Measurements from ENCODE around the gene SH3RF1. TPM values are rescaled to one million over a fixed set of nuclear protein-coding genes. Genes with fewer than 3 reads are reported as not detected.

SH3RF1 gene
- total and polyA plus RNA-seq, 2 of the 8 experiments (the other 6 are each of a cell fraction or from before 2014, with no cell fraction given): 6.9 to 15.1 TPM

- Histone ChIP-seq H2BK15ac (ENCODE audit: low read length) (no peak overlapping the region), H3K36me3 (ENCODE audit: control insufficient read depth in 2 of 4, insufficient read depth in 4 of 4, low read length in 3 of 4) (no peaks in the 10 kb centered on the region; a peak in 1 of 8 replicates), H3K9me3 (ENCODE audit: insufficient read depth in 2 of 2, low read depth in 1 of 2, low read length in 1 of 2) (no peaks in the 10 kb centered on the region), H2AFZ (ENCODE audit: low read length) (no peak overlapping the region), H3K18ac (ENCODE audit: extremely low read depth, low read length) (no peak overlapping the region), H2BK5ac (ENCODE audit: low read depth, low read length) (no peak overlapping the region), H2BK12ac (ENCODE audit: low read depth, low read length) (no peak overlapping the region), H3K56ac (replicated peaks; ENCODE audit: insufficient read length, low read depth, low read length) (no peak overlapping the region), H4K8ac (ENCODE audit: extremely low read depth, insufficient read depth, low read length) (no peak overlapping the region), H3K27ac (ENCODE audit: low read depth, low read length) (no peak overlapping the region), H4K5ac (ENCODE audit: insufficient read length, low read depth, low read length) (no peak overlapping the region), H3K27me3 (replicated peaks in 1 of 4; ENCODE audit: control insufficient read depth in 3 of 4, extremely low read depth in 1 of 4, insufficient read depth in 3 of 4, low read length in 3 of 4) (no peaks in the 10 kb centered on the region), H2AK5ac (ENCODE audit: low read depth, low read length) (no peak overlapping the region), H3K23ac (ENCODE audit: insufficient read length) (no peak overlapping the region), H2BK120ac (replicated peaks; ENCODE audit: low read depth, low read length) (no peak overlapping the region), H3K14ac (ENCODE audit: insufficient read length) (no peak overlapping the region), H3K4me1 (replicated peaks in 1 of 4; ENCODE audit: control insufficient read depth in 3 of 4, insufficient read depth in 4 of 4, low read length in 3 of 4) (peaks cover 0 to 5% (median 3%) of the 10 kb centered on the region in 4 experiments; a peak in 3 of 7 replicates), H4K20me1 (replicated peaks in 1 of 2; ENCODE audit: control insufficient read depth in 1 of 2, insufficient read depth in 2 of 2, low read length in 2 of 2) (no peaks in the 10 kb centered on the region), H3K4me2 (ENCODE audit: insufficient read depth in 1 of 2, low read depth in 2 of 2, low read length in 2 of 2) (no peak overlapping the region), H3K79me2 (ENCODE audit: control insufficient read depth in 1 of 2, insufficient read depth in 2 of 2, low read length in 2 of 2) (no peaks in the 10 kb centered on the region), H4K91ac (replicated peaks; ENCODE audit: insufficient read length, low read length) (no peak overlapping the region), H3K4ac (replicated peaks; ENCODE audit: insufficient read length, low read depth, low read length) (no peak overlapping the region), H3K79me1 (ENCODE audit: low read depth, low read length) (no peaks in the 10 kb centered on the region; the same call in 1 of the 2 replicates), H3K9ac (replicated peaks in 1 of 4; ENCODE audit: extremely low read depth in 1 of 4, low read depth in 3 of 4, low read length in 3 of 4) (no peak overlapping the region), H2BK20ac (ENCODE audit: low read length) (no peak overlapping the region), H3K23me2 (ENCODE audit: low read depth, low read length) (no peaks in the 10 kb centered on the region), H3K4me3 (ENCODE audit: extremely low read depth in 1 of 4, insufficient read depth in 2 of 4, low read depth in 3 of 4, low read length in 4 of 4) (no peak overlapping the region)
- ChIA-PET POLR2A (ENCODE audit: partially characterized antibody) (no interaction called here), CTCF (ENCODE audit: partially characterized antibody) (interaction anchor here (0.6 to 2.1 kb wide), 3 partner anchors 9 to 424 kb away, joined by 3 to 9 read pairs (median 3); no protein-coding TSS in a partner anchor)
- FAIRE-seq (no peak), DNase-seq (ENCODE audit: low read depth in 1 of 2, low spot score in 2 of 2) (no peak)
- TF ChIP-seq ATF2 (IDR thresholded peaks at IDR 0.05; ENCODE audit: low read length): no peak
- no peak for TF ChIP-seq FOSL1 (IDR thresholded peaks at IDR 0.05; ENCODE audit: insufficient read depth, low read depth, low read length)
- no peak for TF ChIP-seq CEBPB (IDR thresholded peaks at IDR 0.05; ENCODE audit: low read depth, low read length)
- no peak for TF ChIP-seq POU5F1 (IDR thresholded peaks at IDR 0.05; ENCODE audit: low read depth, low read length)
- no peak for TF ChIP-seq ZNF274 (IDR thresholded peaks at IDR 0.05; ENCODE audit: borderline replicate concordance, extremely low read depth, low read length)
- TF ChIP-seq GTF2F1 (IDR thresholded peaks at IDR 0.05; ENCODE audit: borderline replicate concordance, low read depth, low read length): no peak
- TF ChIP-seq EGR1 (IDR thresholded peaks at IDR 0.05; ENCODE audit: borderline replicate concordance, low read depth, low read length): no peak
- no peak for TF ChIP-seq SIX5 (IDR thresholded peaks at IDR 0.05; ENCODE audit: low read depth, low read length)
- no peak for TF ChIP-seq SRF (IDR thresholded peaks at IDR 0.05; ENCODE audit: low read depth, low read length)
- no peak for TF ChIP-seq SIRT6 (IDR thresholded peaks at IDR 0.05; ENCODE audit: low read length)
- TF ChIP-seq CHD2 (IDR thresholded peaks at IDR 0.05; ENCODE audit: low read length): no peak
- no peak for TF ChIP-seq EZH2 (IDR thresholded peaks at IDR 0.05; ENCODE audit: low read depth, low read length, severe bottlenecking)
- no peak for TF ChIP-seq BCL11A (IDR thresholded peaks at IDR 0.05; ENCODE audit: low read depth in 2 of 2, low read length in 2 of 2)
- no peak for TF ChIP-seq POLR2AphosphoS5 (IDR thresholded peaks at IDR 0.05; ENCODE audit: low read depth, low read length)
- TF ChIP-seq YY1 (IDR thresholded peaks at IDR 0.05; ENCODE audit: low read depth, low read length): no peak
- no peak for TF ChIP-seq KDM5A (IDR thresholded peaks at IDR 0.05; ENCODE audit: low read length)
These were observed 127.8 kb downstream of the SH3RF1 start for GRCh38 chr4:169142906-169143305.
